HEK293 (cell line): ENCODE results near the gene TTBK1.

Experiments used
- CTCF ChIP-seq: fragments of 450-650 bp; formaldehyde crosslinking; IDR thresholded peaks from 2 replicates; pipeline ENCODE4 v1.5.1; 2016; ENCODE audit warnings: missing biosample characterization, missing genetic modification characterization
- REST ChIP-seq: fragments of 450-650 bp; formaldehyde crosslinking; IDR thresholded peaks from 2 replicates; pipeline ENCODE4 v1.5.1; 2016; ENCODE audit warnings: missing biosample characterization, missing genetic modification characterization
- SETDB1 ChIP-seq: IDR thresholded peaks from one replicate; pipeline ENCODE4 v1.6.1; 2017; ENCODE audit warnings: mild to moderate bottlenecking, low read length, moderate library complexity, mixed read lengths; ENCODE audit not compliant: insufficient read length
- ZBTB20 ChIP-seq: fragments of 450-650 bp; formaldehyde crosslinking; IDR thresholded peaks from 2 replicates; pipeline ENCODE4 v1.5.1; 2016; ENCODE audit warnings: missing biosample characterization, missing genetic modification characterization
- ZNF140 ChIP-seq: fragments of 450-650 bp; formaldehyde crosslinking; IDR thresholded peaks from 2 replicates; pipeline ENCODE4 v1.5.1; 2016; ENCODE audit warnings: missing biosample characterization, missing genetic modification characterization
- ZNF341 ChIP-seq: fragments of 450-650 bp; formaldehyde crosslinking; IDR thresholded peaks from 2 replicates; pipeline ENCODE4; 2016; ENCODE audit warnings: low read depth, missing biosample characterization, missing genetic modification characterization
- ZNF473 ChIP-seq: fragments of 450-650 bp; formaldehyde crosslinking; IDR thresholded peaks from 2 replicates; pipeline ENCODE4 v1.5.1; 2017; ENCODE audit warnings: missing biosample characterization, missing genetic modification characterization
- ZNF513 ChIP-seq: fragments of 450-650 bp; IDR thresholded peaks from 2 replicates; pipeline ENCODE4 v1.5.1; 2018; ENCODE audit warnings: missing biosample characterization, missing genetic modification characterization

GRCh38 chr6:43264599-43265145 lies 21.4 kb downstream of the TTBK1 start:
- TF ChIP-seq ZNF140 (tag by site-specific recombination), result no peak
- no peak for TF ChIP-seq ZNF513
- TF ChIP-seq CTCF (tag by site-specific recombination), result no peak
- no peak for TF ChIP-seq ZNF341 (tag by site-specific recombination)
- no peak for TF ChIP-seq SETDB1
- no peak for TF ChIP-seq ZBTB20 (tag by site-specific recombination)
- TF ChIP-seq ZNF473, result no peak
- TF ChIP-seq REST (tag by site-specific recombination), result no peak
